Fibroblast of pulmonary artery (primary cell): ENCODE data around the gene GAGE12H.
"Not testable (repeated sequence)": the region's sequence is repeated elsewhere in the genome, so short reads cannot be mapped to it uniquely, and the experiment has no call there.

Experiments
- DNase-seq: peaks from one replicate; pipeline ENCODE4 v3.0.0-alpha.2; 2010; ENCODE audit warnings: low read depth
- H3K4me3 ChIP-seq: replicated peaks from 2 replicates; pipeline ENCODE4 v1.5.1; 2011; ENCODE audit warnings: low read depth, mild to moderate bottlenecking, control low read depth, low read length, moderate library complexity
- TF ChIP-seq, protein P1 (sequence below): IDR thresholded peaks from 2 replicates; pipeline ENCODE4 v1.5.1; 2011; ENCODE audit warnings: mild to moderate bottlenecking, control low read depth, low read length, inconsistent platforms; ENCODE audit errors: missing control alignments

GAGE12H gene, protein sequence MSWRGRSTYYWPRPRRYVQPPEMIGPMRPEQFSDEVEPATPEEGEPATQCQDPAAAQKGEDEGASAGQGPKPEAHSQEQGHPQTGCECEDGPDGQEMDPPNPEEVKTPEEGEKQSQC

GRCh38 chrX:49579649-49580048 lies at the start of gene GAGE12H:
GAGE12H (plus strand) TSS chrX:49579949; CDS start chrX:49581104, 1,155 bp downstream.
- not testable (repeated sequence) for H3K4me3 ChIP-seq, DNase-seq

DNA sequence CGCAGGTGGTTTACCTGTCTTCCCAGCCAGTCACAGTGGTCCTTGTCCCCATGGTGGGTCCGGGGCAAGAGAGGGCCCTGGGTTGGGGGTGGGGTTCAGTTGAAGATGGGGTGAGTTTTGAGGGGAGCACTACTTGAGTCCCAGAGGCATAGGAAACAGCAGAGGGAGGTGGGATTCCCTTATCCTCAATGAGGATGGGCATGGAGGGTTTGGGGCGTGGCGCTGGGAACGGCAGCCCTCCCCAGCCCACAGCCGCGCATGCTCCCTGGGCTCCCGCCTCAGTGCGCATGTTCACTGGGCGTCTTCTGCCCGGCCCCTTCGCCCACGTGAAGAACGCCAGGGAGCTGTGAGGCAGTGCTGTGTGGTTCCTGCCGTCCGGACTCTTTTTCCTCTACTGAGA lies 47.9 kb upstream of the GAGE12H start, which contains the start of gene GAGE12C:
GAGE12C (plus strand) TSS at position 301 of the 400 bp plus-strand sequence. CDS start 1,155 bp downstream, outside the sequence.
- not testable (repeated sequence) for DNase-seq, H3K4me3 ChIP-seq

- DNase-seq: not testable (repeated sequence)
These were observed 38.3 kb upstream of the GAGE12H start, which contains the start of gene GAGE12D for GRCh38 chrX:49541433-49541832. GAGE12D (plus strand) TSS chrX:49541733; CDS start chrX:49542888, 1,155 bp downstream.

DNA sequence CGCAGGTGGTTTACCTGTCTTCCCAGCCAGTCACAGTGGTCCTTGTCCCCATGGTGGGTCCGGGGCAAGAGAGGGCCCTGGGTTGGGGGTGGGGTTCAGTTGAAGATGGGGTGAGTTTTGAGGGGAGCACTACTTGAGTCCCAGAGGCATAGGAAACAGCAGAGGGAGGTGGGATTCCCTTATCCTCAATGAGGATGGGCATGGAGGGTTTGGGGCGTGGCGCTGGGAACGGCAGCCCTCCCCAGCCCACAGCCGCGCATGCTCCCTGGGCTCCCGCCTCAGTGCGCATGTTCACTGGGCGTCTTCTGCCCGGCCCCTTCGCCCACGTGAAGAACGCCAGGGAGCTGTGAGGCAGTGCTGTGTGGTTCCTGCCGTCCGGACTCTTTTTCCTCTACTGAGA lies 28.8 kb upstream of the GAGE12H start, which contains the start of gene GAGE12E:
GAGE12E (plus strand) TSS at position 301 of the 400 bp plus-strand sequence. CDS start 1,155 bp downstream, outside the sequence.
- not testable (repeated sequence) for DNase-seq, H3K4me3 ChIP-seq

More at GRCh38 chrX:49541433-49541832, 38.3 kb upstream of the GAGE12H start, which contains the start of gene GAGE12D:
- H3K4me3 ChIP-seq: not testable (repeated sequence)

DNA sequence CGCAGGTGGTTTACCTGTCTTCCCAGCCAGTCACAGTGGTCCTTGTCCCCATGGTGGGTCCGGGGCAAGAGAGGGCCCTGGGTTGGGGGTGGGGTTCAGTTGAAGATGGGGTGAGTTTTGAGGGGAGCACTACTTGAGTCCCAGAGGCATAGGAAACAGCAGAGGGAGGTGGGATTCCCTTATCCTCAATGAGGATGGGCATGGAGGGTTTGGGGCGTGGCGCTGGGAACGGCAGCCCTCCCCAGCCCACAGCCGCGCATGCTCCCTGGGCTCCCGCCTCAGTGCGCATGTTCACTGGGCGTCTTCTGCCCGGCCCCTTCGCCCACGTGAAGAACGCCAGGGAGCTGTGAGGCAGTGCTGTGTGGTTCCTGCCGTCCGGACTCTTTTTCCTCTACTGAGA lies 19.2 kb upstream of the GAGE12H start, which contains the start of gene GAGE12F:
GAGE12F (plus strand) TSS at position 301 of the 400 bp plus-strand sequence. CDS start 1,155 bp downstream, outside the sequence.
- not testable (repeated sequence) for H3K4me3 ChIP-seq, DNase-seq

DNA sequence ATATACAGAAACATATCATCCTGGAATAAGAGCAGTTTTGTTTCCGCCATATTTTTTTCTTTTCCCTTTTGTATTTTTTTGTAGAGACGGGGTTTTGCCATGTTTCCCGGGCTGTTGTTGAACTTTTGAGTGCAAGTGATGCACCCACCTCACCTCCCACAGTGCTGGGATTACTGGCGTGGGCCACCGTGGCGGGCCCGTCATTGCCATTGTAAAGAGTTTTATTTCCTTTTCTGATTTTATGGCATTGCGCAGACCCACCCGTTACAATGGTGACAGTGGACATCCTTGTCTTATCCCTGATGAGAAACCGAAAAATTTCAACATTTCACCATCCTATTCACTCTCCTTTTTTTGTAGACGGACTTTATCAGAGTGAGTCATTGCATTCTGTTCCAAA lies 11.0 kb upstream of the GAGE12H start:
- not testable (repeated sequence) for DNase-seq, H3K4me3 ChIP-seq

DNA sequence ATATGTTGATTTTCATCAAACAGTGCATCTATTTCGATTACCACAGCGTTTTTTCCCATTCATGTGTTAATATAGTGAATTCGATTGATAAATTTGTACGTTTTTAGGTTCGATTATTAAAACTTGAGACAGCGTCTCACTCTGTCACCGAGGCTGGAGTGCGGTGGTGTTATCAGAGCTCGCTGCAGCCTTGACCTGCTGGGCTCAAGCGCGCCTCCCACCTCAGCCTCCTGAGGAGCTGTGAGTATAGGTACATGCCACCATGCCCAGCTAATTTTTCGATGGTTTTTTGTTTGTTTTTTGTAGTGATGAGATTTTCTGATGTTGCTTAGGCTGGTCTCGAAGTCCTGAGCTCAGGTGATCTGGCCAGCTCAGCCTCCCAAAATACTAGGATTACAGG lies 10.6 kb upstream of the GAGE12H start:
- not testable (repeated sequence) for DNase-seq, H3K4me3 ChIP-seq

- not testable (repeated sequence) for H3K4me3 ChIP-seq, DNase-seq
These were observed 9.6 kb upstream of the GAGE12H start, which contains the start of gene GAGE12G for GRCh38 chrX:49570100-49570499. GAGE12G (plus strand) TSS chrX:49570400; CDS start chrX:49571555, 1,155 bp downstream.

GRCh38 chrX:49589196-49589595 lies 9.4 kb downstream of the GAGE12H start, which contains the start of gene GAGE2A:
GAGE2A (plus strand) TSS chrX:49589496; CDS start chrX:49590651, 1,155 bp downstream.
- H3K4me3 ChIP-seq, DNase-seq: not testable (repeated sequence)

- not testable (repeated sequence) for H3K4me3 ChIP-seq, DNase-seq
These were observed 10.2 kb downstream of the GAGE12H start for GRCh38 chrX:49589769-49590478.

DNA sequence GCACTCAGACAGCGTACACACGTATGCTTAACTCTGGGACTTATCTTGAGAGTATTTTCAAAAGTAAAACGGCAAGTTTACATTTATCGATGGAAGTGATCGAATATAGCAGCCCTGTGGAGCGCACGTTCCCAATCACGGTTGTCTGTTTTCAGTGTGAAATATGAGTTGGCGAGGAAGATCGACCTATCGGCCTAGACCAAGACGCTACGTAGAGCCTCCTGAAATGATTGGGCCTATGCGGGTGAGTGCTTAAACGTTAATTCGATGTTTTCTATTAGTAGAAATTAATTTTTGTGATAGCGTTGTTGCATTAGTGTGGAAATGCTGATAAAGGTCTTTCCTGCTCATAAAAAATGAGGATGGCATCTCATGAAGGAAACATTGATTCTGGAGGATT lies 10.7 kb downstream of the GAGE12H start:
- DNase-seq: not testable (repeated sequence)

DNA sequence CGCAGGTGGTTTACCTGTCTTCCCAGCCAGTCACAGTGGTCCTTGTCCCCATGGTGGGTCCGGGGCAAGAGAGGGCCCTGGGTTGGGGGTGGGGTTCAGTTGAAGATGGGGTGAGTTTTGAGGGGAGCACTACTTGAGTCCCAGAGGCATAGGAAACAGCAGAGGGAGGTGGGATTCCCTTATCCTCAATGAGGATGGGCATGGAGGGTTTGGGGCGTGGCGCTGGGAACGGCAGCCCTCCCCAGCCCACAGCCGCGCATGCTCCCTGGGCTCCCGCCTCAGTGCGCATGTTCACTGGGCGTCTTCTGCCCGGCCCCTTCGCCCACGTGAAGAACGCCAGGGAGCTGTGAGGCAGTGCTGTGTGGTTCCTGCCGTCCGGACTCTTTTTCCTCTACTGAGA lies 19.0 kb downstream of the GAGE12H start, which contains the start of gene GAGE1:
GAGE1 (plus strand) TSS at position 301 of the 400 bp plus-strand sequence. CDS start 1,155 bp downstream, outside the sequence.
- DNase-seq, H3K4me3 ChIP-seq: not testable (repeated sequence)

More for the DNA sequence above, 10.7 kb downstream of the GAGE12H start:
- not testable (repeated sequence) for H3K4me3 ChIP-seq

DNA sequence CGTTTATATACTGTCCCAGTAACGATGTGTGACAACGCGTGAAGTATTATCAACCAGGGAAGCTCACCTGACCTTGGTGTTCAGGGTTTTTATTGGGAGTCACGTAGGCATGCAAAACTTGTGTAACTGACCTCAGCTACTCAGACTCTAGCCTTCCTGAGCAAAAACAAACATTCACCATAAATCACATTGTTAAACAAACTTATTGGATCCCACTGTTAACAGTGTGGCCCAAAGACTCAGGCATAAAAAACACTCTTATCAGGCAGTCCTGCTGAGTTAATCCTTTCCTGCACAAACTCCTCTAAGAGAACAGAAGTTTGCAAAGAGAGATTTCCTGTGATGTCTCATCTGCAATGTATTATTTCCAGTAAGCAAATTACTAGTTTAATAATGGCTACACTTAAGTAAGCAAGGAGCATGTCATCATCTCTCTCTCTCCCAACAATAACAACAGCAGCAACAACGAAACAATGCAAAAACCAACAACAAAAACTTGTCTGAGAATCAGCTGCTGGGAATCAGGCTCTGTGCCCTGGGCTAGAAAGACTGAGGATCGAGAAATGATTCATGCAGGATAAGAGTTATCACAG lies 31.1 kb downstream of the GAGE12H start:
- no peak for DNase-seq
- TF ChIP-seq, protein P1, sequence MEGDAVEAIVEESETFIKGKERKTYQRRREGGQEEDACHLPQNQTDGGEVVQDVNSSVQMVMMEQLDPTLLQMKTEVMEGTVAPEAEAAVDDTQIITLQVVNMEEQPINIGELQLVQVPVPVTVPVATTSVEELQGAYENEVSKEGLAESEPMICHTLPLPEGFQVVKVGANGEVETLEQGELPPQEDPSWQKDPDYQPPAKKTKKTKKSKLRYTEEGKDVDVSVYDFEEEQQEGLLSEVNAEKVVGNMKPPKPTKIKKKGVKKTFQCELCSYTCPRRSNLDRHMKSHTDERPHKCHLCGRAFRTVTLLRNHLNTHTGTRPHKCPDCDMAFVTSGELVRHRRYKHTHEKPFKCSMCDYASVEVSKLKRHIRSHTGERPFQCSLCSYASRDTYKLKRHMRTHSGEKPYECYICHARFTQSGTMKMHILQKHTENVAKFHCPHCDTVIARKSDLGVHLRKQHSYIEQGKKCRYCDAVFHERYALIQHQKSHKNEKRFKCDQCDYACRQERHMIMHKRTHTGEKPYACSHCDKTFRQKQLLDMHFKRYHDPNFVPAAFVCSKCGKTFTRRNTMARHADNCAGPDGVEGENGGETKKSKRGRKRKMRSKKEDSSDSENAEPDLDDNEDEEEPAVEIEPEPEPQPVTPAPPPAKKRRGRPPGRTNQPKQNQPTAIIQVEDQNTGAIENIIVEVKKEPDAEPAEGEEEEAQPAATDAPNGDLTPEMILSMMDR: no peak
- H3K4me3 ChIP-seq: no peak overlapping the region
